CD4-positive, alpha-beta T cell treated with Interferon alpha-2 for 1 hour (primary cell): ENCODE results near the gene RBM6.
"Not testable (repeated sequence)": the region's sequence is repeated elsewhere in the genome, so short reads cannot be mapped to it uniquely, and the experiment has no call there.

Source experiments
- DNase-seq, 2 donors: peaks; one replicate each; pipeline ENCODE4 v3.0.0-alpha.2; 2020 to 2022

RBM6 gene

DNA sequence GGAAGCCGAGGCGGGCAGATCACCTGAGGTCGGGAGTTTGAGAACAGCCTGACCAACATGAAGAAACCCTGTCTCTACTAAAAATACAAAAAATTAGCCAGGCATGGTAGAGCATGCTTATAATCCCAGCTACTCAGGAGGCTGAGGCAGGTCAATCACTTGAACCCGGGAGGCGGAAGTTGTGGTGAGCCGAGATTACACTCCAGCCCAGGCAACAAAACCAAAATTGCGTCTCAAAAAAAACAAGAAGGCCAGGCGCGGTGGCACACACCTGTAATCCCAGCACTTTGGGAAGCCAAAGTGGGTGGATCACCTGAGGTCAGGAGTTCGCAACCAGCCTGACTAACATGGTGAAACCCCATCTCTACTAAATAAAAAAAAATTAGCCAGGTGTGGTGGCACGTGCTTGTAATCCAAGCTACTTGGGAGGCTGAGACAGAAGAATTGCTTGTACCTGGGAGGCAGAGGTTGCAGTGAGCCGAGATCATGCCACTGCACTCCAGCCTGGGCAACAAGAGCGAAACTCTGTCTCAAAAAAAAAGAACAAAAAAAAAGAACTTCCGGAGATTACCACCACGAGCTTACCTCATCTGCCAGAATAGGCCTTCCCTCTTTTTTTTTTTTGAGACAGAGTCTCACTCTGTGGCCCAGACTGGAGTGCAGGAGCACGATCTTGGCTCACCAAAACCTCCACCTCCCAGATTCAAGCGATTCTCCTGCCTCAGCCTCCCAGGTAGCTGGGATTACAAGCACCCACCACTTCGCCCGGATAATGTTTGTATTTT lies 22.0 kb upstream of the RBM6 start:
- DNase-seq: not testable (repeated sequence)

- no peak for DNase-seq
These were observed 15.3 kb upstream of the RBM6 start for GRCh38 chr3:49924683-49925082.

DNA sequence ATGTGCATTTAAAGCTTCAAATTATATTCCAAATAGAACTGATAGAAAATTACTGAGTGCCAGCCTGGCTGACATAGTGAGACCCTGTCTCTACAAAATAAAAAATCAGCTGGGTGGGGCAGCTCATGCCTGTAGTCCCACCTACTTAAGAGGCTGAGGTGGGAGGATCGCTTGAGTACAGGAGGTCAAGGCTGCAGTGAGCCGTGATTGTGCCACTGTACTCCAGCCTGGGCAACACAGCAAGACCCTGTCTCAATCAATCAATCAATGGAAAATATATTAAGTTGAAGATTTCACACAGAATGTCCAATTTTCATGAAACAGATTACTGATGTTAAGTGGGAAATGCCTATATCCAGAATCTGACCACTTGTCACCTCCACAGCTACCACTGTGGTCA lies 14.5 kb upstream of the RBM6 start:
- DNase-seq: no peak

DNA sequence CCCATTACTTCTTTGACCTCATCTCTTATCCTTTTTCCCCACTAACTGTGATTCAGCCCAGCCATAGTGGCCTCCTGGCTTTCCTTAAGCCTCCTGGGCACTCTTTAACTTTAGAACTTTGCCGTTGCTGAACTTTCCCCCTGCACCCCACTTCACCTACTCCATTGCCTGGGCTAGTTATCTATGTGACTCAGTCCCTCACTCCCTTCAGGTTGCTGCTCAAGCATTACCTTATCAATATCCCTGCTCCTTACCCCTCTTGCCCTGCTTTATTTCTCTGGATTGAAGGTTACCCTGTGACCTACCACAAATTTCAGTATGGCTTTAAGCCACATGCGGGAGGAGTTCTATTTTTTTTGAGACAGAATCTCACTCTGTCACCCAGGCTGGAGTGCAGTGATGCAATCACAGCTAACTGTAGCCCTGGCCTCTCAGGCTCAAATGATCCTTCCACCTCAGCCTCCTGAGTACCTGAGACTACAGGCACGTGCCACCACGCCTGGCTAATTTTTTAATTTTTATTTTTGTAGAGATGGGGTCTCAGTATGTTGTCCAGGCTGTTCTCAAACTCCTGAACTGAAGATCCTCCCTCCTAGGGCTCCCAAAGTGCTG lies 13.7 kb upstream of the RBM6 start:
- no peak for DNase-seq

DNA sequence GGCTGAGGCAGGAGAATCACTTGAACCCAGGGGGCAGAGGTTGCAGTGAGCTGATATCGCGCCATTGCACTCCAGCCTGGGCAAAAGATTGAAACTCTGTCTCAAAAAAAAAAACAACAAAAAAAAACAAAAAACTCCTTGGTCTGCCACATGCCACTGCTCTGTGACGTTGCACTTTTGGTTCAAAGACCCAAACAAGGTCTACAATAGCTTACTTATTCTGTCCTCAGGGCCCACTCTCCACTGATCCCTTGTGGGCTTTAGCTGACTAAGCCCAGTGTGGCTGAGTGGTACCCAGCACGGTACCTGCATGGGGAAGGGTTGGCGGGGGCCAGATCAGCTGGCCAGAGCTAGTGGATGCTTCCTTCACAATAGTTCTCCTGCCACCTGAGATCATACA lies 12.2 kb upstream of the RBM6 start:
- DNase-seq: no peak

- no peak for DNase-seq
These were observed 11.4 kb upstream of the RBM6 start for GRCh38 chr3:49928481-49929017.

- DNase-seq: peak; percentile 85 to 91
These were observed 10.4 kb upstream of the RBM6 start, which contains the start of gene MON1A for GRCh38 chr3:49929291-49930167. Gene MON1A (minus strand): TSS chr3:49929811. CDS start chr3:49913346, 16,465 bp downstream.

GRCh38 chr3:49930168-49930690 lies 9.7 kb upstream of the RBM6 start:
- no peak for DNase-seq

DNA sequence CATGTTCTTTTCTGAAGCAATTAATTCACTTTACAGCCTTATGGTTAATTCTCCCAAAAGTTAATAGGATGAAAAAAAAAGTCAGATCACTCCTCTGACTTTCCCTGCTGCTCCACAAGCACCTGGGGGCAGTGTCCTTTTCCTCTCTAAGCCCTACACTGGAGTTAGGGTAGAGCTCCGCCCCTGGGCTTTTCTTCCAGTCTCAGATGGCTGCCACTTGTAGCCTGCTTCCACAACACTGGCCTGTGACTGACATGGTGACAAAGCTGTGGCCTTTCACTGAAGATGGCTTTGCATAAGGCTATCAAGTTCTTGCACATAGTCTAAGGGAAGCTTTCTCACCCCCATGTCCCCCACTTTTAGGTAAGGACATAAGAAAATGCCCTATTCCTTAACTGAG lies 9.0 kb upstream of the RBM6 start:
- DNase-seq: no peak

GRCh38 chr3:49932281-49932680 lies 7.7 kb upstream of the RBM6 start:
- DNase-seq: not testable (repeated sequence)

DNA sequence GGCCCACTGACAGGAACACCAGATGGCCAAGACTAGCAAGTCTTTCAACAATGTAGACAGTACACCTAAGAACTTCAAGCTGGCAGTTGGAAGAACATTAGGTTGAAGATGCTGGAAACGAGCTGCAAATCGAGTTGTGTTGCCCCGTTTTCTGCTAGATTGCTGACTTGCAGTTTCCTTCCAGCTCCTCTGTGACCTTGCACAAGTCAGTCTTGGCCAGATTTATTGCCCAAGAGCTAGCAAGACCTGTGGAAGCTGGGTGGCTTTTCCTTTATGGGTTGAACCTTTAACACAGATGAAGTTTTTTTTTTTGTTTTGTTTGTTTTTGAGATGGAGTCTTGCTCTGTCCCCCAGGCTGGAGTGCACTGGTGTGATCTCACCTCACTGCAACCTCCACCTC lies 2.9 kb upstream of the RBM6 start:
- no peak for DNase-seq

DNA sequence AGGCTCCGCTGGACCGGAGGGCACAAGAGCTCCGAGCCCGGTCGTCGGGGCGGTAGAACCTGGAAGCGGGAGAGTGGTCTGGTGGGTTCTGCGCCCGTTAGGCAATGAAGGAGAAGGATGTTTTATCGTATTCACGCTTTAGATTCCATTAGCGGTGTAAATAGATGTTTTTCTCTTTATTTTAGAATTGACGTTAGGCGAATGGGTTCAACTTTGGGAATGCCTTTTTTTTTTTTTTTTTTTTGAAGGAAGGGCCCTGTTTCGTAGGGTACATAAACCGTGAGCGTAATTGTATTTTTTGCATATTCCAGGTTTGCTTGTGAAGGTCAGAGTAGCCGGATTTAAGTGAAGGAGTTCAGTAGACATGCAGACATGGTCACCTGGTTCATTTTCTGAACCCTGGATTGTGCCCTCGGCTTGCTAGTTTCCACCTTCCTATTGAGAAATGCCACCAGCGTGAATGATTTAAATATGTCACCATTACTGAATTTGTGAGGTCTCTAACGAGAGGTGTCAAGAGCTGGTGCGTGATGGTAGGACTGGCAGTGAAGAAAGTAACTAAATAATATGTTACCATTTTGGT lies 808 bp downstream of the RBM6 start:
- DNase-seq: no peak

DNA sequence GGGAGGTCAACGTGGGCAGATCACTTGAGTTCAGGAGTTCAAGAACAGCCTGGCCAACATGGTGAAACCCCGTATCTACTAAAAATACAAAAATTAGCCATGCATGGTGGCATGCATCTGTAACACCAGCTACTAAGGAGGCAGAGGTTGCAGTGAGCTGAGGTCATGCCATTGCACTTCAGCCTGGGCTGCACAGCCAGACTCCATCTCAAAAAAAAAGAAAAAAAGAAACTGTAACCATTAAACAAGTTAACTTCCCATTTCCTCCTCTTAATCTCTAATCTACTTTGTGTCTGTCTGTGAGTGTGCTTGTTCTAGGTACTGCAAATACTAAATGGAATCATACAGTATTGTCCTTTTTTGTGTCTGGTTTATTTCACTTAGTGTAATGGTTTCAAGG lies 2.7 kb downstream of the RBM6 start:
- no peak for DNase-seq

DNA sequence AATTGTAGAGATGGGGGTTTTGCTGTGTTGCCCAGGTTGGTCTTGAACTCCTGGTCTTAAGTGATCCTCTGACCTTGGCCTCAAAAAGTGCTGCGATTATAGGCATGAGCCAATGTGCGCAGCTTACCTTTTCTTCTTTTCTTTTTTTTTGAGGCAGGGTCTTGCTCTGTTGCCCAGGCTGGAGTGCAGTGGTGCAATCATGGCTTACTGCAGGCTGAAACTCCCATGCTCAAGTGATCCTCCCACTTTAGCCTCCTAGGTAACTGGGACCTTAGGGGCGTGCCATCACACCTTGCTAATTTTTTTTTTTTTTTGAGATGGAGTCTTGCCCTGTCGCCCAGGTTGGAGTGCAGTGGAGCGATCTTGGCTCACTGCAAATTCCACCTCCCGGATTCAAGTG lies 13.0 kb downstream of the RBM6 start:
- no peak for DNase-seq

DNA sequence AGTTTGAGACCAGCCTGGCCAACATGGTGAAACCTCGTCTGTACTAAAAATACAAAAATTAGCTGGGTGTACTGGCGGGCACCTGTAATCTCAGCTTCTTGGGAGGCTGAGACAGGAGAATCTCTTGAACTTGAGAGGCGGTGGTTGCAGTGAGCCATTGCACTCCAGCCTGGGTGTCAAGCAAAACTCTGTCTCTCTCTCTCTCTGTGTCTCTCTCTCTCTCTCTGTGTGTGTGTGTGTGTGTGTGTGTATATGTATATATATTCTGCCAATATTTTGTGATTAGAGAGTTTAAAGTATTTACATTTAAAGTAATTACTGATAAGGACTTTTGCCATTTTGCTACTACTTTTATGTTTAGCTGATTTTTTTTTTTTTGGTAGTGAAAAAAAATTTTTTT lies 15.7 kb downstream of the RBM6 start:
- DNase-seq: no peak

DNA sequence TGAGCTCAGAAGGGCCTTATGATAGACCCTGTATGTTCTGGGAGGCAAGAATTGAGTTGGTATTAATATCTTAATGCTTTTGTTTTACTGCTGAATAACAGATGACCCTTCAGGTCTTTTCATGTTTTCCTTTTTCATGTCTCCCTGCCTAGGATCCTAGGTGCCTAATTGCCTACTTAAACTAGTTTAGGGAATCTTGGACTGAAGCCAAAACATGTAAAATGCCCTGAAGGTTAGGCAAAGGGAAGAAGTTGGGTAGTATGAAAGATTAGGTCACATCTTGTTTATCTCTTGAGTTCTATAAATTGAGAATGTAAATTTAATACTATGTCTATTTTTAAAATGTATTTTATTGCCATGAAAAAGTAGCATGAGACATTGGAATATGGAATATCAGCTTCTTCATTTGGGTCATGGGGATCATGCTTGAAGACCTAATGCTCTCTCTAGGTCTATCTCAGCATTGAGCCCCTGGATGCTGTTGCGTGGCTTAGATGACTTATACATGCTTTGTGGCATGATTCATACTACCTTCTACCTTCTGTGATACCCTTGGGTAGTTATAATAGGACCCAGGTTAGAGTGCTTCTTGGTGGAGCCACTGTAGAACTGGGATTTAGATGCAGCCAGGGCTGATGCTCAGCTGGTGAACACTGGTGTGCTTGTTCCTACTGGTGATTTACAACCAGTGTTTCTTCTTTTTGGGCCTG lies 26.4 kb downstream of the RBM6 start:
- no peak for DNase-seq

DNA sequence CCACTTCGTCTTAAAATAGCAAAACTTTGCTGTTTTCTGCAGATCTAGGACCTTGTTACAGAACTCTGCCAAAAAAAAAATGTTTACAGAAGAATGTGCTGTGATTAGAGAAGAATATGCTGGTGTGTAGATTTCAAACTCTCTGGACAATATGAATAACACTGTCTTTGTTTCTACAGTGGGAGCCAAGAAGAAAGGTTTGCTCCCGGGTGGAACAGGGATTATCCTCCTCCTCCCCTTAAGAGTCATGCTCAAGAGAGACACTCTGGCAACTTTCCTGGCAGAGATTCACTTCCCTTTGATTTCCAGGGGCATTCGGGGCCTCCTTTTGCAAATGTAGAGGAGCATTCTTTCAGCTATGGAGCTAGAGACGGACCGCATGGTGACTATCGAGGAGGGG lies 27.3 kb downstream of the RBM6 start:
- DNase-seq: no peak

DNA sequence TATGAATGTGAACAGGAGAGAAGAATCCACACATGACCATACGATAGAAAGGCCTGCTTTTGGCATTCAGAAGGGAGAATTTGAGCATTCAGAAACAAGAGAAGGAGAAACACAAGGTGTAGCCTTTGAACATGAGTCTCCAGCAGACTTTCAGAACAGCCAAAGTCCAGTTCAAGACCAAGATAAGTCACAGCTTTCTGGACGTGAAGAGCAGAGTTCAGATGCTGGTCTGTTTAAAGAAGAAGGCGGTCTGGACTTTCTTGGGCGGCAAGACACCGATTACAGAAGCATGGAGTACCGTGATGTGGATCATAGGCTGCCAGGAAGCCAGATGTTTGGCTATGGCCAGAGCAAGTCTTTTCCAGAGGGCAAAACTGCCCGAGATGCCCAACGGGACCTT lies 28.4 kb downstream of the RBM6 start:
- DNase-seq: no peak

GRCh38 chr3:49972656-49973055 lies 32.7 kb downstream of the RBM6 start:
- no peak for DNase-seq

DNA sequence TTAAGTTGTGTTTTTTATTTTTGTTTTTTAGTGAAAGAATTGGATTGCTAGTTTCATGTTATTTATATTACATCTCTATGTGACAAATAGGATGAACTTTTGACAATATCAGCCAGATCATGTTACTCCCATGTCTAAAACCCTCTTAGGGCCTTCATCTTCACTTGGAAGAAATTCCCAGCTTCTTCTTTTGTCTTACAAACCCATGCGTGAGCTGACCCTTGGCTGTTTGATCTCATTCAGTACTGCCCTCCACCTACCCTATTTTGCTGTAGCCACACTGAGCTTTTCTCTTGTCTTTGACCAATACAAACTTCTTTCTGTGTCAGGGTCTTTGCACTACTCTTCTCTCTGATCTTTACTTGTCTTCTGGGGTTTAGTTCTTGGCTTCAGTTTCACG lies 37.0 kb downstream of the RBM6 start:
- DNase-seq: no peak

DNA sequence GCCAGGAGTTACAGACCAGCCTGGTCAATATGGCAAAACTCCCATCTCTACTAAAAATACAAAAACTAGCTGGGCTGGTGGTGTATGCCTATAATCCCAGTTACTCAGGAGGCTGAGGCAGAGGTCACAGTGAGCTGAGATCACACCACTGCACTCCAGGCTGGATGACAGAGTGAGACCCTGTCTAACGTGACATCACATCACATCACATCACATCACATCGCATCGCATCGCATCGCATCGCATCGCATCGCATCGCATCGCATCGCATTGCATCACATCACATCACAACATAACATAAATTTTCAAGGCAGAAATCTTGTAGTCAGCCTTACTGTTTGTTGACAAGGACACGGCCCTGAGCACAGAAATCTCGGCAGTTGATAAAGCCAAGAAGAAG lies 44.4 kb downstream of the RBM6 start:
- no peak for DNase-seq

- DNase-seq: no peak
These were observed 52.4 kb downstream of the RBM6 start for GRCh38 chr3:49992326-49992725.
